SH-SY5Y (cell line): ENCODE data around the gene DMGDH.

ENCODE experiments used
- GATA2 ChIP-seq: IDR thresholded peaks from 2 replicates; pipeline ENCODE4 v1.6.1; 2011; ENCODE audit warnings: mild to moderate bottlenecking, low read depth, low read length
- GATA3 ChIP-seq: IDR thresholded peaks from 2 replicates; pipeline ENCODE4 v1.6.1; 2011; ENCODE audit warnings: low read depth, mild to moderate bottlenecking, low read length, moderate library complexity

GRCh38 chr5:79031485-79031867 is 38.0 kb downstream of the DMGDH start:
- TF ChIP-seq GATA3 (no peak), GATA2 (no peak)
